GM19372 (cell line): Measurements from ENCODE around the gene KLF2.
"Not testable (repeated sequence)": the region's sequence is repeated elsewhere in the genome, so short reads cannot be mapped to it uniquely, and the experiment has no call there.

Experiments used
- ATAC-seq: cut with Tn5 transposase; IDR thresholded peaks from one replicate; pipeline ENCODE4 v1.9.1; 2021; ENCODE audit warnings: mild to moderate bottlenecking, low read depth, moderate library complexity; ENCODE audit not compliant: unreplicated experiment

The KLF2 gene

GRCh38 chr19:16324384-16325160, at the start of gene KLF2:
Gene KLF2 (plus strand): TSS chr19:16324826. CDS start chr19:16324924, 98 bp downstream.
- ATAC-seq = peak; percentile 63

GRCh38 chr19:16280306-16280705, 44.3 kb upstream of the KLF2 start:
- no peak for ATAC-seq

- no peak for ATAC-seq
Measured at GRCh38 chr19:16281743-16282142, 42.9 kb upstream of the KLF2 start.

DNA sequence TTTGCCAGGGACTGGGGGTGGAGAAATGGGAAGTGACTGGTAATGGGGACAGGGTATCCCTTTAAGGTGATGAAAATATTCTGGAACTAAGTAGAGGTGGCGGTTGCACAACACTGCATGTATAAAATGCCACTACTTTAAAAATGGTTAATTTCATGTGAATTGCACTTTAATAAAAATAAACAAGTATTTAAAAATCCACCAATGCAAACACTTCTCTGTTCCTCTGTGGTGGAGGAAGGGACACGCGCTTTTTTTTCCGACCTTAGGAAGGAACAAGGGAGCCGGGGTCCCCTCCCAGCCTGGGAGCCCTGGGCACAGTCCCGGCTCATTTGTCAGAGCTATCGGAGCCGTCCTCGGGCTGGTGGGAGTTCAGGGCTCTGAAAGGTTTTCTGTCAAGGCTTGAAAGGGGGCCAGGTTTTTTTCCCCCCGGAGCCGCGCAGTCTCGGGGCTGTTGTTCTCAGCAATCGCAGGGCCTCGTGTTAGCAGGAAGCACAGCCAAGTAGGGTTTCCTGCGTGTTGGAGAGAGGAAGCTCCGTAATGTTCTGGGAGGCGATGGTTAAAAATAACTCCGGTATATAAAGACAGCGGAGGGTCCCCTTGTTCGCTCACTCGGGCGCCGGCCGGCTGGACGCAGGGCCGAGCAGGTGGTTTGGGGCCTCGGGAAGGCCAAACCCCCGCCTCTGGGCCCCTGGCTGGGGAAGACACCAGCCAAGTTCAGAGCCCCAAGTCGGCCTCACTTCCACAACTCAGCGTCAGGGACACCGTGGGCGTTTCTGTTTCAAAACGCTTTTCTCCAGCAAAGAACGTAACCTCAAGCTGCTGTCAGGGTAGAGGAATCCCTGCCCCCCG, 41.2 kb upstream of the KLF2 start:
- no peak for ATAC-seq

- no peak for ATAC-seq
Measured at GRCh38 chr19:16284505-16284904, 40.1 kb upstream of the KLF2 start.

- ATAC-seq = not testable (repeated sequence)
Measured at GRCh38 chr19:16285079-16285478, 39.5 kb upstream of the KLF2 start.

GRCh38 chr19:16285769-16286498, 38.7 kb upstream of the KLF2 start:
- no peak for ATAC-seq

GRCh38 chr19:16288544-16288943, 36.1 kb upstream of the KLF2 start:
- ATAC-seq = no peak

- no peak for ATAC-seq
Measured at GRCh38 chr19:16289594-16289993, 35.0 kb upstream of the KLF2 start.

DNA sequence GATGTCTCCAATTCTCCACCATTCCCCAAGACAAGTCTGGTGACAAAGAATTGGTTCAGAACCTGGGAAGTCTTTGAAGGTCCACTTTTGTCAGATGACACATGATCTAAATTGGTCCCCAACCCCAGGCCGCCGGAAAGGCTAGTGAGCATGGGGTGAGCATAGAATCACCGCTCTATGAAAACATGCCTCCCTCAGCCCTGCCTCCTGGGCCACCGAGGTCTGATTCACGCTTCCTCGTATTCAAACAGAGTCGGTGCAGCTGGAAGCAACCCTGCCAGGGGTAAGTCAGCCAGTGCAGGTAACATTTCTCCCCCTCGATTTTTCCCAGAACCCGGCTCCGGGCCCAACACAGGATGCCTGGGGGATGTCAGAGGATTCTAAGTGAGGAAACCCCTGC, 33.9 kb upstream of the KLF2 start:
- ATAC-seq = no peak

DNA sequence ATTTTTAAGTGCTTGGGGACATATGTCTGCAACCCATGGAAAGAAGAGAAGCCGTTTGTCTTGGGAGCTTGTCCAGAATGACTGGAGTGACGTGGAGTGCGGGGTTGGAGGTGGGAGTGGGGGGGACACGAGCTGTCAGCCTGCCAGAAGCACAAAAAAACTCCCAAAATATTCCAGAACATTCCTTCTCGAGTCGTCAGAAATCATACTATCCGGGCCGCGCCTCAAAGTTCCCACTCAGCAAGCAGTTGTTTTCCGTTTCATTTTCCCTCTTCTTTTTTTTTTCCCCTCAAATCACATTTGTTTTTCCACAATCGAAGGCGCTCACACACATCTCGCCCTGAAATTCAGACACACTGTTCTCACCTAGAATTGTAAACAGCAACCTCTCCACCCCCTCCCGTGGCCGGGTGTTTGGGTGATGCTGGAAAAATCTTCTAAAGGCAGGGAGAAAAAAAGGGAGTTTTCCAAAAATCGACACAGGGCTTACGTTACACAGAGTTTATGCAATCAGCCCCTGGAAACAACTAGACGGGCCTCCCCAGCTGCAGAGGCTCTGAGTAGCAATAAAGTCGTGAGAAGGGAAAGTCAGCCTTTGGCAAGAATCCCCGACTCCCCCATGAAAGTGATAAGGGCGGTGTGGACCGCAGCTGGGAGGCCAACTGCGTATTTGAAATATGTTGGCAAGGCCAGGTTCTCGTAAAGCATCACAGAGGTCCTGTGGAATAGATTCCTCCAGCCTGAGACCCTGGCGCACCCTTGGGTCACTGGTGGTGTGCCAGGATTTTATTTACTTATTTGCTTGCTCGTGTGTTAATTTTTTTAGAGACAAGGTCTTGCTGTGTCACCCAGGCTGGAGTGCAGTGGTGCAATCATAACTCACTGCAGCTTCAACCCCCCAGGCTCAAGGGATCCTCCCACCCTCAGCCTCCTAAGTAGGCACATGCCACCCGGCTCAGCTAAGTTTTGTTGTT, 31.2 kb upstream of the KLF2 start:
- ATAC-seq = no peak

- ATAC-seq = no peak
Measured at GRCh38 chr19:16295057-16295456, 29.6 kb upstream of the KLF2 start.

DNA sequence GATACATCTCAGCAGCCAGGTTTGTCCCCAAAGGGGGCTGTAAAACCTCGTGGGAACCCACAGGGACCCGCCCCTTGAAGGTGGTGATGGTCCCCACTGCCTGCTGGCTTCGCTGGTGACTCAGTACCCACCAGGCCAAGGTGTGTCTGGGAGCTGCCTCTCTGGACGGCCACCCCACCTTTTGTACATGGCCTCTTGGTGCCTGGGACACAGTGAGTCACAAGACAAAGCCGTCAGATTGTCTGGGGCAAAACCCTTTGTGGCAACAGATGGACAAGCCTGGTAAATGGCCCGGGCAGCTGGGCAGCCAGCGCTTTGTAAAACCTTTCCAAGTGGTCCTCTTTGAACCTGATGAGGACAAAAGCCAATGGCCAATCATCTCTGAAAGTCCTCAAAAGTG, 27.9 kb upstream of the KLF2 start:
- ATAC-seq = no peak

DNA sequence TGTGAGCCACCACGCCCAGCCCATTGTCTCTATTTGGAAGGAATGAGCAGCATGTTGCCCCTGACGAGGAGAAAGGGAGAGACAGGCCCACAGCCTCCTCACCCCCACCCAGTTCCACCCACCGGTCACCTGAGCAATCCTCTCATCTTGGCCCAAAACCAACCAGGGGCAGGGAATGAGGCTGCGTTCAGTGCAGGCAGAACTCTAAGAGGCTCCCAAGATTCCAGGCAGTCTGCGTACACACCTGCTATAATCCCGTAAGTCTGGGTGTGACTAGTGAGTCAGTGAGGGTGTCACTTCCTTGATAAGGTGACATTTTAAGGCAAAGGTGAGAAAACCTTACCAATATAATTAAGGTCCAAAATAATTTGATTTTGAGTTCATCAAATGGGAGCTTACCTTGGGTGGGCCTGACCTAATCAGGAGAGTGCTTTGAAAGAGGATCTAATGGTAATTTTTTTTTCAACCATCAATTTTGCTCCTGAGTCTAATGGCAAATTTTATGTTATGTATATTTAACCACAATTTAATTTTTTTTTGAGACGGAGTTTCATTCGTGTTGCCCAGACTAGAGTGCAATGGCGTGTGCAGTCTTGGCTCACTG, 26.9 kb upstream of the KLF2 start:
- no peak for ATAC-seq

- no peak for ATAC-seq
Measured at GRCh38 chr19:16298334-16298733, 26.3 kb upstream of the KLF2 start.

DNA sequence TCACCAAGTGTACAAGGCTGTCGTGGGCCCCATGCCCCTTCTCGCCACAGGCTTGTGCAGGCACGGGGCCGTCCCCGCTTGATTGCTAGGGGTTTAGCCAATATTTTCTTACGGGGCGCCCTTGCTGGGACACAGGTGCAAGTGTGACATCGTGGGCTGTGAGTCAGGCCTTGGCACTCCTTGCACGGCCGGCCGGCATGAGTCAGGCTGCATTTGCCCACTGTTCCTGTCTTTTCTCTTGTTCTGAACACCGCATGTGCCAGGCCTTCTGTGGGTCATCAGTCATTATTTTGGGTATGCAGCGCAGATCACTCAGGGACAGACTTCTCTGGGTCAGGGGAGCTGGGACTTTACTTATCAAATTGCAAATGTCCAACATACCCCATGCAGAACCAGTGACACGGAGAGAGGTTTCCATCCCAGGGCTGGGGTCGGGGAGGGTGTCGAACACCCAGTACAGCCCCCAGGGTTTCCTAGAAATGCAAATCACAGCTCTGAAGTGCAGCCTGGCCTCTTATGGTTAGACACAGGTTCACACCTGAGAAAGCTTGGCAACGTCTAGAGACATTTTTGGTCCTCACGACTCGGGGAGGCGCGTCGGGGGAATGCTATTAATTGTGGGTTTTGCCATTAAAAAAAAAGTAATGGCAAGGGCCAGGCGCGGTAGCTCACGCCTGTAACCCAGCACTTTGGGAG, 22.5 kb upstream of the KLF2 start:
- ATAC-seq = no peak

- no peak for ATAC-seq
Measured at GRCh38 chr19:16303755-16304154, 20.9 kb upstream of the KLF2 start.

DNA sequence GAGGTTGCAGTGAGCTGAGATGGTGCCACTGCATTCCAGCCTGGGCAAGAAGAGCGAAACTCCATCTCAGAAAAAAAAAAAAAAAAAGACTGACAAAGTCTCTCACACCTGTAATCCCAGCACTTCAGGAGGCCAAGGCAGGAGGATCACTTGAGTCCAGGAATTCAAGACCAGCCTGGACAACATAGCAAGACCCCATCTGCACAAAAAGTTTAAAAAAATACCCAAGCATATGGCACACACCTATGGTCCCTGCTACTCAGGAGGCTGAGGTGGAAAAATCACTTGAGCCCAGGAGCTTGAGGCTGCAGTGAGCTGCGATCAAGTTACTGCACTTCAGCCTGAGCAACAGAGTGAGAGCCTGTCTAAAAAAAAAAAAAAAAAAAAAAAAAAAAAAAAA, 20.1 kb upstream of the KLF2 start:
- ATAC-seq = not testable (repeated sequence)

- not testable (repeated sequence) for ATAC-seq
Measured at GRCh38 chr19:16305060-16305459, 19.6 kb upstream of the KLF2 start.
